Mammary epithelial cell (primary cell): ENCODE data around the gene SH2D4B.

Source experiments
- CTCF ChIP-seq, 2 donors: IDR thresholded peaks in 1 of 2; conservative IDR thresholded peaks in 1 of 2; 2 replicates each; pipeline ENCODE4 v1.5.1; 2011 to 2012; ENCODE audit warnings: inconsistent platforms in 2 of 2, low read length in 2 of 2, mild to moderate bottlenecking in 2 of 2, control low read depth in 1 of 2, low read depth in 1 of 2; ENCODE audit not compliant: insufficient read depth in 1 of 2; ENCODE audit errors: extremely low read depth in 1 of 2
- EZH2 ChIP-seq: IDR thresholded peaks from 2 replicates; pipeline ENCODE4 v1.6.1; 2012; ENCODE audit warnings: low read length, inconsistent platforms, borderline replicate concordance

GRCh38 chr10:80536361-80536835 lies 1.3 kb upstream of the SH2D4B start:
- TF ChIP-seq CTCF (conservative IDR thresholded peaks at IDR 0.05 in 1 of 2, IDR thresholded peaks at IDR 0.05 in 1 of 2; ENCODE audit: extremely low read depth in 1 of 2, insufficient read depth in 1 of 2, low read depth in 1 of 2, low read length in 2 of 2) (no peak), EZH2 (no peak)
